Astrocyte (in vitro differentiated cells and primary cell): ENCODE results near the gene THBS3. TPM values are rescaled to one million over a fixed set of nuclear protein-coding genes. Genes with fewer than 3 reads are reported as not detected.

ENCODE experiments used
- DNase-seq: peaks from one replicate; pipeline ENCODE4 v3.0.0-alpha.2; 2010; ENCODE audit warnings: low read depth
- FAIRE-seq: peaks from 2 replicates; lab custom pipeline; 2011; peaks lifted over from hg19 to GRCh38; lab: Jason Lieb, UNC
- H2AFZ ChIP-seq: 2 replicates; pipeline ENCODE4 v1.6.0; 2012; ENCODE audit warnings: low read depth, low read length, inconsistent platforms
- H3K27ac ChIP-seq: 2 replicates; pipeline ENCODE4 v1.5.1; 2011; ENCODE audit warnings: low read depth, low read length, inconsistent platforms
- H3K27me3 ChIP-seq: 2 replicates; pipeline ENCODE4 v1.6.0; 2011; ENCODE audit warnings: low read length, inconsistent platforms; ENCODE audit not compliant: insufficient read depth
- H3K36me3 ChIP-seq: 2 replicates; pipeline ENCODE4 v1.5.1; 2011; ENCODE audit warnings: low read length, inconsistent platforms; ENCODE audit not compliant: insufficient read depth
- H3K4me1 ChIP-seq: 2 replicates; pipeline ENCODE4 v1.5.1; 2011; ENCODE audit warnings: low read length, inconsistent platforms; ENCODE audit not compliant: insufficient read depth
- H3K4me2 ChIP-seq: 2 replicates; pipeline ENCODE4 v1.6.0; 2012; ENCODE audit warnings: low read length, inconsistent platforms
- H3K4me3 ChIP-seq: 2 replicates; pipeline ENCODE4 v1.5.1; 2011; ENCODE audit warnings: low read depth, mild to moderate bottlenecking, low read length, inconsistent platforms; ENCODE audit not compliant: insufficient read depth
- H3K79me2 ChIP-seq: 2 replicates; pipeline ENCODE4 v1.6.0; 2012; ENCODE audit warnings: mild to moderate bottlenecking, low read length, inconsistent platforms; ENCODE audit not compliant: insufficient read depth
- H3K9ac ChIP-seq: 2 replicates; pipeline ENCODE4 v1.6.0; 2012; ENCODE audit warnings: mild to moderate bottlenecking, low read length, inconsistent platforms
- H3K9me3 ChIP-seq: 2 replicates; pipeline ENCODE4 v1.5.1; 2012; ENCODE audit warnings: low read depth, mild to moderate bottlenecking, low read length, inconsistent platforms; ENCODE audit not compliant: insufficient read depth
- H4K20me1 ChIP-seq: 2 replicates; pipeline ENCODE4 v1.6.0; 2012; ENCODE audit warnings: low read length, inconsistent platforms; ENCODE audit not compliant: insufficient read depth
- H3K27ac Mint-ChIP-seq: one replicate; pipeline ENCODE4 v1.8.0; 2021; ENCODE audit warnings: mild to moderate bottlenecking, mixed read lengths; ENCODE audit not compliant: unreplicated experiment
- H3K27me3 Mint-ChIP-seq: one replicate; pipeline ENCODE4 v1.8.0; 2021; ENCODE audit warnings: low read depth, mixed read lengths; ENCODE audit not compliant: unreplicated experiment
- H3K36me3 Mint-ChIP-seq: one replicate; pipeline ENCODE4 v1.8.0; 2021; ENCODE audit warnings: low read depth, mixed read lengths; ENCODE audit not compliant: unreplicated experiment
- H3K4me1 Mint-ChIP-seq: one replicate; pipeline ENCODE4 v1.8.0; 2021; ENCODE audit warnings: low read depth, mixed read lengths; ENCODE audit not compliant: unreplicated experiment
- H3K4me3 Mint-ChIP-seq: one replicate; pipeline ENCODE4 v1.8.0; 2021; ENCODE audit warnings: mild to moderate bottlenecking, moderate library complexity, mixed read lengths; ENCODE audit not compliant: unreplicated experiment
- H3K9me3 Mint-ChIP-seq: one replicate; pipeline ENCODE4 v1.8.0; 2021; ENCODE audit warnings: mild to moderate bottlenecking, mixed read lengths; ENCODE audit not compliant: unreplicated experiment
- CTCF ChIP-seq: IDR thresholded peaks from 2 replicates; pipeline ENCODE4 v1.5.1; 2011; ENCODE audit warnings: low read depth, mild to moderate bottlenecking, inconsistent platforms, low read length, moderate library complexity; ENCODE audit not compliant: insufficient read depth
- EZH2 ChIP-seq: IDR thresholded peaks from 2 replicates; pipeline ENCODE4 v1.6.1; 2012; ENCODE audit warnings: mild to moderate bottlenecking, low read length, inconsistent platforms; ENCODE audit not compliant: insufficient read depth
- total RNA-seq: library from RNA; stranded (reverse); gene quantifications from 2 replicates; pipeline ENCODE4 v1.2.1, GENCODE V29; 2021

THBS3 gene
- total RNA-seq, 1 donor from 2014 or later: 153 TPM

GRCh38 chr1:155179112-155180031, 28.3 kb downstream of the THBS3 start:
- TF ChIP-seq CTCF: no peak
- no peak for TF ChIP-seq EZH2
- Mint-ChIP-seq H3K27me3 (no peaks in the 10 kb centered on the region), H3K27ac (no peak overlapping the region), H3K4me3 (no peak overlapping the region), H3K4me1 (peaks cover 13% of the 10 kb centered on the region), H3K9me3 (no peaks in the 10 kb centered on the region), H3K36me3 (peaks cover 12% of the 10 kb centered on the region)
- Histone ChIP-seq H3K27me3 (no peaks in the 10 kb centered on the region), H2AFZ (no peak overlapping the region), H3K4me1 (peaks cover 7% of the 10 kb centered on the region), H3K79me2 (peaks cover 7% of the 10 kb centered on the region), H3K27ac (no peak overlapping the region), H3K36me3 (peaks cover 8% of the 10 kb centered on the region), H3K4me2 (no peak overlapping the region), H3K4me3 (no peak overlapping the region), H3K9ac (no peak overlapping the region), H4K20me1 (peaks cover 16% of the 10 kb centered on the region), H3K9me3 (no peaks in the 10 kb centered on the region)
- DNase-seq (no peak), FAIRE-seq (no peak)

GRCh38 chr1:155178441-155179111, 29.1 kb downstream of the THBS3 start:
- no peaks in the 10 kb centered on the region for H3K9me3 Mint-ChIP-seq
- Histone ChIP-seq H3K79me2 (peaks cover 11% of the 10 kb centered on the region), H2AFZ (no peak overlapping the region), H3K4me1 (peaks cover 11% of the 10 kb centered on the region), H4K20me1 (peaks cover 16% of the 10 kb centered on the region), H3K9me3 (no peaks in the 10 kb centered on the region), H3K9ac (no peak overlapping the region), H3K4me2 (no peak overlapping the region), H3K4me3 (no peak overlapping the region), H3K27me3 (no peaks in the 10 kb centered on the region), H3K27ac (no peak overlapping the region), H3K36me3 (peaks cover 5% of the 10 kb centered on the region)
- H3K4me3 Mint-ChIP-seq: no peak overlapping the region
- H3K27me3 Mint-ChIP-seq: no peaks in the 10 kb centered on the region
- TF ChIP-seq CTCF (no peak), EZH2 (no peak)
- H3K36me3 Mint-ChIP-seq: peaks cover 11% of the 10 kb centered on the region
- H3K4me1 Mint-ChIP-seq: peaks cover 13% of the 10 kb centered on the region
- FAIRE-seq (no peak), DNase-seq (no peak)
- no peak overlapping the region for H3K27ac Mint-ChIP-seq
